Activated CD4-positive, CD25-positive, alpha-beta regulatory T cell (primary cell): ENCODE data around the gene GPAM.
A peak's percentile ranks its signal among the peaks of the same experiment; 100 is the strongest.
"Not testable (repeated sequence)": the region's sequence is repeated elsewhere in the genome, so short reads cannot be mapped to it uniquely, and the experiment has no call there.

Source experiments
- DNase-seq, 4 experiments: peaks; one replicate each; lab custom pipeline; 2025; lab: John Stamatoyannopoulos, UW

GPAM gene

GRCh38 chr10:112131996-112132395 lies 51.6 kb downstream of the GPAM start:
- DNase-seq, result no peak

- no peak for DNase-seq
Measured at GRCh38 chr10:112131346-112131745, 52.2 kb downstream of the GPAM start.

DNA sequence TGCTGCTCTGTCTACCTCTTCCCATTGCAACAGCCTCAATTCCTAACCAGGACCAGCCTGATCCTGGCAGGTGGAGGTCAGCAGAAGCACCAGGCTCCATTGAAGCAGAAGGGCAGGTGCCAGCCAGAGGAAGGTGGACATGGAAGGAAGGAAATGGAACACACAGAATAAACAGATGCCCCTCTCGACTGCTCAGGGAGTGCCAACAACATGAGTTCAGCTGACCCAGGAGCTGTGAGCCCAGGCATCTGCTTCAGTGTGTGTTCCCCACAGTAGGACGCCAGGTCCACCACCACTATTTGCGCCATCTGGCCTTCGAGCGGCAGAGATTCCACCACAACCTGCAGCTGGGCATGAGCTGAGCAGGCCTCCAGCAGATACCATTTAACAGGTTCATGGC lies 56.7 kb downstream of the GPAM start:
- no peak for DNase-seq

GRCh38 chr10:112126172-112126571 lies 57.4 kb downstream of the GPAM start:
- no peak for DNase-seq

DNA sequence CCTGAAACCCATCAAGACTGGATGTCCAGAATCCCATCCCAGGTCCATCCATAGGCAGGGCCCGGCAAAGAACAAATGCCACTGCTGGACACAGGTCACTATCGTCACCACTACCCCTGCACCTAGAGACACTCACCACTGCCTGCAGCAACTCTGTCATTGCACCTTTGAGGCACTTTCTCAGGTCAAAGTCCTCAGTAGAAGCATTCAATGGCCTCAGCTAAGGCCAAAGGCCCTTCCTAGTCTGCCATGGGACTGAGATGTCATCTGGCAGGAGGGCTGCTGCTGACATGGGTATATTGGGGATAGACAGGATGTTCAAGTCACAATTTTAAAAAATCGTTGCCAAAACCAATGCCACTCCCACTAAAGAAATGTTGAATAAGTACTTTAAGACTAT lies 58.7 kb downstream of the GPAM start:
- no peak for DNase-seq

- no peak for DNase-seq
Measured at GRCh38 chr10:112122827-112123226, 60.7 kb downstream of the GPAM start.

- no peak for DNase-seq
Measured at GRCh38 chr10:112120491-112120890, 63.1 kb downstream of the GPAM start.

GRCh38 chr10:112115781-112116385 lies 67.7 kb downstream of the GPAM start:
- peak in 2 of 4 experiments; percentile 2 to 3 for DNase-seq

- not testable (repeated sequence) for DNase-seq
Measured at GRCh38 chr10:112109779-112110178, 73.8 kb downstream of the GPAM start.
